K562 (cell line): ENCODE measurements around the gene KCTD17. TPM values are rescaled to one million over a fixed set of nuclear protein-coding genes. Genes with fewer than 3 reads are reported as not detected.

Experiments used
- ATAC-seq: fragments of 200-7000 bp; cut with Tn5 transposase; 3 replicates; pipeline ENCODE4 v1.9.1; 2020; ENCODE audit warnings: moderate library complexity
- BruUV-seq: library from RNA; stranded (reverse); fragments of 400-500 nt; replicated peaks from 2 replicates; lab custom pipeline; 2021; lab: Mats Ljungman, UMichigan
- CTCF ChIA-PET: fragments of 300-600 bp; formaldehyde crosslinking; extraction: SDS; loops from one replicate; lab custom pipeline; 2021; ENCODE audit warnings: low intra/inter-chr PET ratio; lab: Yijun Ruan, JAX
- POLR2A ChIA-PET: fragments of 300-600, 350-650 bp; sonication (Branson Sonifier 250); formaldehyde crosslinking; extraction: SDS; loops from one replicate; lab custom pipeline; 2021; ENCODE audit warnings: antibody characterized with exemption, inconsistent platforms; lab: Yijun Ruan, JAX
- DNase-seq, 4 experiments: peaks; one replicate each; pipeline versions ENCODE4 v3.0.0 to v3.0.0-alpha.2; 2011 to 2018; ENCODE audit warnings: low spot score in 3 of 4, mixed read lengths in 3 of 4; ENCODE audit errors: extremely low read depth in 1 of 4
- FAIRE-seq: peaks from 2 replicates; lab custom pipeline; 2011; peaks lifted over from hg19 to GRCh38; lab: Jason Lieb, UNC
- H2AFZ ChIP-seq: 2 replicates; pipeline ENCODE4 v1.6.0; 2011; ENCODE audit warnings: low read depth, low read length, control low read depth, inconsistent platforms
- H3K27ac ChIP-seq: fragments of 200-600 bp; 3 replicates; pipeline ENCODE4 v1.8.0; 2011; ENCODE audit warnings: low read depth, mild to moderate bottlenecking, control low read depth, inconsistent platforms, low read length, moderate library complexity, mixed read lengths; ENCODE audit errors: extremely low read depth
- H3K27me3 ChIP-seq, 2 experiments: fragments of 300-600 bp in 1 of 2; 2 replicates in 1 of 2; 3 replicates in 1 of 2; pipeline versions ENCODE4 v1.6.0 to v1.8.0; 2011; ENCODE audit warnings: inconsistent platforms in 2 of 2, low read length in 2 of 2, mild to moderate bottlenecking in 1 of 2, mixed read lengths in 1 of 2, moderate library complexity in 1 of 2; ENCODE audit not compliant: control insufficient read depth in 2 of 2, insufficient read depth in 2 of 2
- H3K36me3 ChIP-seq: fragments of 300-600 bp; 3 replicates; pipeline ENCODE4 v1.8.0; 2011; ENCODE audit warnings: mild to moderate bottlenecking, low read length, inconsistent platforms; ENCODE audit not compliant: control insufficient read depth, insufficient read depth
- H3K4me1 ChIP-seq, 2 experiments: fragments of 200-600 bp in 1 of 2; replicated peaks in 1 of 2; 2 replicates in 1 of 2; 3 replicates in 1 of 2; pipeline versions ENCODE4 v1.5.1 to v1.8.0; 2011; ENCODE audit warnings: inconsistent platforms in 2 of 2, low read length in 2 of 2, mild to moderate bottlenecking in 1 of 2, mixed read lengths in 1 of 2, moderate library complexity in 1 of 2; ENCODE audit not compliant: control insufficient read depth in 2 of 2, insufficient read depth in 2 of 2
- H3K4me2 ChIP-seq: 2 replicates; pipeline ENCODE4 v1.6.1; 2011; ENCODE audit warnings: low read length, control low read depth, inconsistent platforms, mixed read lengths; ENCODE audit not compliant: insufficient read depth
- H3K4me3 ChIP-seq: fragments of 200-600 bp; sonication (generic), shearing (Covaris generic); 2 replicates; pipeline ENCODE4 v1.5.1; 2016; ENCODE audit warnings: control low read depth, inconsistent platforms
- H3K79me2 ChIP-seq: fragments of 200-600 bp; 3 replicates; pipeline ENCODE4 v1.8.0; 2011; ENCODE audit warnings: low read length, inconsistent platforms; ENCODE audit not compliant: control insufficient read depth, insufficient read depth
- H3K9ac ChIP-seq, 2 experiments: 2 replicates each; pipeline versions ENCODE4 v1.6.0 to v1.6.1; 2011; ENCODE audit warnings: low read depth in 2 of 2, low read length in 2 of 2, control low read depth in 1 of 2, inconsistent platforms in 1 of 2, mild to moderate bottlenecking in 1 of 2, mixed read lengths in 1 of 2; ENCODE audit not compliant: insufficient read depth in 1 of 2
- H3K9me1 ChIP-seq: one replicate; pipeline ENCODE4 v1.6.0; 2011; ENCODE audit warnings: inconsistent platforms, mild to moderate bottlenecking, low read length, moderate library complexity; ENCODE audit not compliant: control insufficient read depth, insufficient read depth
- H3K9me3 ChIP-seq: replicated peaks from 2 replicates; pipeline ENCODE4 v1.5.1; 2011; ENCODE audit warnings: low read depth, low read length, inconsistent platforms; ENCODE audit not compliant: control insufficient read depth, insufficient read depth
- H4K20me1 ChIP-seq: replicated peaks from 2 replicates; pipeline ENCODE4 v1.6.1; 2011; ENCODE audit warnings: low read length, inconsistent platforms, mixed read lengths; ENCODE audit not compliant: control insufficient read depth, insufficient read depth
- CREM ChIP-seq: IDR thresholded peaks from 2 replicates; pipeline ENCODE4 v1.6.1; 2014; ENCODE audit warnings: antibody characterized with exemption, low read depth
- ELF2 ChIP-seq: fragments of 250-450 bp; sonication (Bioruptor Pico); IDR thresholded peaks from 2 replicates; pipeline ENCODE4 v1.5.0; 2021; ENCODE audit warnings: mild to moderate bottlenecking
- HMG20A ChIP-seq: fragments of 450-650 bp; formaldehyde crosslinking; conservative IDR thresholded peaks from 2 replicates; pipeline ENCODE4 v1.4.0; 2020; ENCODE audit warnings: mild to moderate bottlenecking, mixed read lengths
- POLR3A ChIP-seq: IDR thresholded peaks from 2 replicates; pipeline ENCODE4 v1.6.1; 2011; ENCODE audit warnings: borderline replicate concordance, mild to moderate bottlenecking, moderate library complexity; ENCODE audit not compliant: insufficient read length, insufficient read depth; ENCODE audit errors: extremely low read depth
- PTBP1 ChIP-seq: fragments of 200-400 bp; formaldehyde crosslinking; IDR thresholded peaks from 2 replicates; pipeline ENCODE4 v1.6.1; 2017; ENCODE audit warnings: low read depth, low read length
- ZC3H4 ChIP-seq: sonication (generic); formaldehyde crosslinking; IDR thresholded peaks from 2 replicates; pipeline ENCODE4 v1.9.0; 2021; ENCODE audit warnings: missing genetic modification reagents, borderline replicate concordance
- WGBS: fragments of 100-300 bp; shearing (Covaris generic); methylation state at CpG from one replicate; pipeline ENCODE4 v1.1.6; 2016; ENCODE audit warnings: low coverage, mixed read lengths; ENCODE audit not compliant: insufficient coverage; ENCODE audit errors: missing lambda C conversion rate; 5-methylcytosine and 5-hydroxymethylcytosine counted together
- in situ Hi-C: fragments of 300-500 bp; cut with MboI; formaldehyde crosslinking; loops from 4 replicates; pipeline ENCODE4 v1.15.0; 2018; ENCODE audit warnings: inconsistent platforms, mixed read lengths
- intact Hi-C: fragments of 100-400 bp; cut with micrococcal nuclease; formaldehyde crosslinking; loops from 2 replicates; pipeline ENCODE4 v1.14.2; 2022
- polyA plus RNA-seq, 8 experiments: library from polyadenylated mRNA; depleted of rRNA in 4 of 8; stranded (reverse) in 5 of 8; unstranded in 3 of 8; fragments of >200 nt; fragmentation: Nextera tagmentation in 2 of 8; fragmentation: Illumina TruSeq in 1 of 8; extraction: Ambion mirVana in 2 of 8; extraction: Trizol in 1 of 8; gene quantifications; 2 replicates each; pipeline versions ENCODE4 v1.2.1 to v1.2.3, GENCODE V29; 2011 to 2014; ENCODE audit warnings: inconsistent platforms in 1 of 8, missing spikeins in 1 of 8
- total RNA-seq, 7 experiments: library from RNA; depleted of rRNA in 6 of 7; stranded (reverse); fragments of >200 nt in 6 of 7; fragmentation: Illumina TruSeq in 2 of 7; extraction: Trizol in 2 of 7; gene quantifications; 2 replicates each; pipeline versions ENCODE4 v1.2.1 to v1.2.3, GENCODE V29; 2011 to 2021; ENCODE audit warnings: low replicate concordance in 1 of 7
- TF ChIP-seq, protein P1 (sequence below): fragments of 450-650 bp; IDR thresholded peaks from 2 replicates; pipeline ENCODE4 v1.6.1; 2014; ENCODE audit warnings: low read depth, mild to moderate bottlenecking, moderate library complexity, borderline replicate concordance
- TF ChIP-seq, protein P2 (sequence below): sonication (generic); formaldehyde crosslinking; IDR thresholded peaks from 2 replicates; pipeline ENCODE4 v1.8.0; 2022; ENCODE audit warnings: mild to moderate bottlenecking, low read depth, missing genetic modification reagents
- TF ChIP-seq, protein P3 (sequence below), 3 experiments: IDR thresholded peaks in 2 of 3; conservative IDR thresholded peaks in 1 of 3; 2 replicates each; pipeline ENCODE4 v1.5.1; 2011 to 2012; ENCODE audit warnings: low read length in 3 of 3, mild to moderate bottlenecking in 3 of 3, control low read depth in 2 of 3, improper control_type of control experiment in 1 of 3, inconsistent platforms in 1 of 3, low read depth in 1 of 3, mixed read lengths in 1 of 3, moderate library complexity in 1 of 3; ENCODE audit not compliant: insufficient read depth in 2 of 3

The KCTD17 gene
- total and polyA plus RNA-seq, 9 of the 15 experiments (the other 6 are each of a cell fraction or from before 2014, with no cell fraction given), result 0.22 to 0.90 (median 0.49) TPM; not detected in 2

DNA sequence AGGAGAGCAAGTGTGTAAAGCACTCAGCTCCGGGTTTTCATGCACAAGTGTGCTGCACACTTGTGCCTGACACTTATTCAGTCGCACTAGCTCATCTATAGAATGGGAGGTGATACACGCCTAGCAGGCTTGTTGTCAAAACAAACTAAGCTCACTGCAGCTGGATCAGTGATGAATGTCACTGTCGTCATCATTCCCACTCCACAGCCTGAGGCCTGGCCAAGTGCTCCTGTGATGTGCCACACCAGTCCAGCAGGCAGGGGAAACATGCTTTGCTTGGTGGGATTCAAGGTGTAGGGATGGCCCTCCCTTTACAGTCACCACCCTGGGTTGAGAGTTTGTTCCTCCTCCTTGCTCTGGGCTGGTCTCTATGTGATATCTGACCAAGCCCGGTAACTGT is 25.2 kb upstream of the KCTD17 start:
- Histone ChIP-seq H3K4me2 (no peak overlapping the region), H3K9ac (no peak overlapping the region), H3K4me3 (no peak overlapping the region), H3K4me1 (peaks cover 0 to 19% of the 10 kb centered on the region in 2 experiments; a peak in 3 of 5 replicates), H3K36me3 (peaks cover 62% of the 10 kb centered on the region; the same call in 2 of the 3 replicates), H3K9me3 (no peaks in the 10 kb centered on the region), H4K20me1 (no peaks in the 10 kb centered on the region), H3K79me2 (peaks cover 14% of the 10 kb centered on the region), H3K27me3 (no peaks in the 10 kb centered on the region), H3K9me1 (no peaks in the 10 kb centered on the region), H2AFZ (no peak overlapping the region), H3K27ac (no peak overlapping the region)
- WGBS, result 91% methylated on average over 5 of the region's 5 CpGs
- no peak for TF ChIP-seq ZC3H4 (CRISPR knock-in tag)
- no peak for TF ChIP-seq CREM
- TF ChIP-seq POLR3A, result no peak
- TF ChIP-seq, protein P1, sequence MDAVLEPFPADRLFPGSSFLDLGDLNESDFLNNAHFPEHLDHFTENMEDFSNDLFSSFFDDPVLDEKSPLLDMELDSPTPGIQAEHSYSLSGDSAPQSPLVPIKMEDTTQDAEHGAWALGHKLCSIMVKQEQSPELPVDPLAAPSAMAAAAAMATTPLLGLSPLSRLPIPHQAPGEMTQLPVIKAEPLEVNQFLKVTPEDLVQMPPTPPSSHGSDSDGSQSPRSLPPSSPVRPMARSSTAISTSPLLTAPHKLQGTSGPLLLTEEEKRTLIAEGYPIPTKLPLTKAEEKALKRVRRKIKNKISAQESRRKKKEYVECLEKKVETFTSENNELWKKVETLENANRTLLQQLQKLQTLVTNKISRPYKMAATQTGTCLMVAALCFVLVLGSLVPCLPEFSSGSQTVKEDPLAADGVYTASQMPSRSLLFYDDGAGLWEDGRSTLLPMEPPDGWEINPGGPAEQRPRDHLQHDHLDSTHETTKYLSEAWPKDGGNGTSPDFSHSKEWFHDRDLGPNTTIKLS, result no peak
- TF ChIP-seq HMG20A, result no peak
- no peak for TF ChIP-seq ELF2
- TF ChIP-seq, protein P2, sequence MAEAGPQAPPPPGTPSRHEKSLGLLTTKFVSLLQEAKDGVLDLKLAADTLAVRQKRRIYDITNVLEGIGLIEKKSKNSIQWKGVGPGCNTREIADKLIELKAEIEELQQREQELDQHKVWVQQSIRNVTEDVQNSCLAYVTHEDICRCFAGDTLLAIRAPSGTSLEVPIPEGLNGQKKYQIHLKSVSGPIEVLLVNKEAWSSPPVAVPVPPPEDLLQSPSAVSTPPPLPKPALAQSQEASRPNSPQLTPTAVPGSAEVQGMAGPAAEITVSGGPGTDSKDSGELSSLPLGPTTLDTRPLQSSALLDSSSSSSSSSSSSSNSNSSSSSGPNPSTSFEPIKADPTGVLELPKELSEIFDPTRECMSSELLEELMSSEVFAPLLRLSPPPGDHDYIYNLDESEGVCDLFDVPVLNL (CRISPR knock-in tag), result no peak
- no peak for TF ChIP-seq PTBP1
- TF ChIP-seq, protein P3, sequence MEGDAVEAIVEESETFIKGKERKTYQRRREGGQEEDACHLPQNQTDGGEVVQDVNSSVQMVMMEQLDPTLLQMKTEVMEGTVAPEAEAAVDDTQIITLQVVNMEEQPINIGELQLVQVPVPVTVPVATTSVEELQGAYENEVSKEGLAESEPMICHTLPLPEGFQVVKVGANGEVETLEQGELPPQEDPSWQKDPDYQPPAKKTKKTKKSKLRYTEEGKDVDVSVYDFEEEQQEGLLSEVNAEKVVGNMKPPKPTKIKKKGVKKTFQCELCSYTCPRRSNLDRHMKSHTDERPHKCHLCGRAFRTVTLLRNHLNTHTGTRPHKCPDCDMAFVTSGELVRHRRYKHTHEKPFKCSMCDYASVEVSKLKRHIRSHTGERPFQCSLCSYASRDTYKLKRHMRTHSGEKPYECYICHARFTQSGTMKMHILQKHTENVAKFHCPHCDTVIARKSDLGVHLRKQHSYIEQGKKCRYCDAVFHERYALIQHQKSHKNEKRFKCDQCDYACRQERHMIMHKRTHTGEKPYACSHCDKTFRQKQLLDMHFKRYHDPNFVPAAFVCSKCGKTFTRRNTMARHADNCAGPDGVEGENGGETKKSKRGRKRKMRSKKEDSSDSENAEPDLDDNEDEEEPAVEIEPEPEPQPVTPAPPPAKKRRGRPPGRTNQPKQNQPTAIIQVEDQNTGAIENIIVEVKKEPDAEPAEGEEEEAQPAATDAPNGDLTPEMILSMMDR (IDR thresholded peaks at IDR 0.05 in 2 of 3, conservative IDR thresholded peaks at IDR 0.05 in 1 of 3; ENCODE audit: insufficient read depth in 2 of 3, low read depth in 1 of 3, low read length in 3 of 3), result no peak
- DNase-seq, result no peak
- no peak for FAIRE-seq
- ATAC-seq, result no peak
- intact Hi-C loops (no loop called here), in situ Hi-C loops (no loop called here)
- no TSS peak for BruUV-seq
- ChIA-PET POLR2A (interaction anchor here (0.6 to 1.5 kb wide), 3 partner anchors 9 to 246 kb away, joined by 3 to 4 read pairs (median 4); no protein-coding TSS in a partner anchor), CTCF (no interaction called here)
